ENCODE measurements around the gene FBXO21.
A peak's percentile ranks its signal among the peaks of the same experiment; 100 is the strongest.
"Not testable (repeated sequence)": the region's sequence is repeated elsewhere in the genome, so short reads cannot be mapped to it uniquely, and the experiment has no call there.

FBXO21 gene

DNA sequence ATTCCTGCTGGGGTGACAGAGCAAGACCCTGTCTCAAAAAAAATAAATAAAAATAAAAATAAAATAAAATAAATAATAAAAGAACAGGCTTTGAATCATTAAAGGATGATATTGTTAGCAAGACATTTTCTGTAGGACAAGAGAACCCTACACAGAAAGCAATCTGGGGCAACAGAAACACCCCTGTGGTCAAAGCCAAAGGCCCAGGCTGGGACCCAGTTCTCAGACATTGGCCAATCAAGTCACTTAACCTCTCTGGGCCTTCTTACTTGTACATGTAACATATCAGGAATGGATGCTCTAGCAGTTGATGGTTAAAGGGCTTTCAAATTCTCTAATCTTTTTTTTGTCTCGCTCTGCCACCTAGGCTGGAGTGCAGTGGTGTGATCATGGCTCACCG is 55.5 kb downstream of the FBXO21 start:
- no peak for DNase-seq (ENCODE audit: low read depth)

DNA sequence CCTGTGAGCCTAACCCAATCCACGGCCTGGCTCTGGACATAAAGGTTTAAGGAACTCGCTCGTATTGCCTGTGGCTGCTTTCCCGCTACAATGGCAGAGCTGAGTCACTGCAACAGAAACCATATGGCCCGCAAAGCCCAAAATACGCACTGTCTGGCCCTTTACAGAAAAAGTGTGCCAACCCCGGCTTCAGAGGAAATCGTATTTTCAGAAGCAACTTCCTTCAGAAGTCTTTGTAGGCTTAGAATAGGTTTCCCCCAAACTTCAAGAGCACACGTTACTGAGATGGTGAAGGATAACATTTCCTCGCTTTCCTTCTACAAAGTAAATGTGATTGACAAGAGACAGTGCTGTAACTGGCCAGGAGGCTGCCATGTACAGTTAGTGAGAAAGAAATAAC is 56.2 kb downstream of the FBXO21 start:
- peak; percentile 8 for DNase-seq (ENCODE audit: low read depth)

DNA sequence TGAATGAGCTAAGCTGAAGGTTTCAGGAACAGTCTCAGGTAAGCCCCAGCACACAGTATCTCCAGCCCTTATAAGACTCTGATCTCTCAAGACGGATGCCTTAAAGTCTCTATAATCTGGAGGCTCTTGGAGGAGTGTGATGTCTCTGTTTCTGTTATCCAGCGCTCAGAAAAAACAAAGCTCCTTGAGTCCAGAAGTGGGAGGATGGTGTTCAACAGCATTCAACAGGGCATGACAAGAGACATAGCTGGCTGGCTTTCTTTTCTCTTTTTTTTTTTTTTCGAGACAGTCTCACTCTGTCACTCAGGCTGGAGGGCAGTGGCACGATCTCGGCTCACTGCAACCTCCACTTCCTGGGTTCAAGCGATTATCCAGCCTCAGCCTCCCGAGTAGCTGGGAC is 59.5 kb downstream of the FBXO21 start:
- DNase-seq (ENCODE audit: low read depth) = no peak

DNA sequence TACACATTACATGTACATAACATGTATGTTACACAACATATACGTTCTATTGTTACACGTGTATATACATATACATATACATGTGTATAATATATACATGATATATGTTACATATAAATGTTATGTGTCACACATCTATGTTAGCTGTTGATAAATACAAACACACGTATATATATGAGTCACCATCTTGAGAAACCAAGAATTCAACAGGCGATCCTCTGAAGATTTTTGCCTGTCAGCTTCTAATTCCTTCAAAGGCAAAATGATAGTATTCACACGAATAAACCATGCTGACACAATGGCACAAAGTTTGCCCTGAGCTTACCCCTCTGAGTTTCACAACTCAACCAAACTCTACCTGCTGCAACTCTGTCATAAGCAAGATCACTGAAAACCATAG is 60.9 kb downstream of the FBXO21 start:
- no peak for DNase-seq (ENCODE audit: low read depth)

DNA sequence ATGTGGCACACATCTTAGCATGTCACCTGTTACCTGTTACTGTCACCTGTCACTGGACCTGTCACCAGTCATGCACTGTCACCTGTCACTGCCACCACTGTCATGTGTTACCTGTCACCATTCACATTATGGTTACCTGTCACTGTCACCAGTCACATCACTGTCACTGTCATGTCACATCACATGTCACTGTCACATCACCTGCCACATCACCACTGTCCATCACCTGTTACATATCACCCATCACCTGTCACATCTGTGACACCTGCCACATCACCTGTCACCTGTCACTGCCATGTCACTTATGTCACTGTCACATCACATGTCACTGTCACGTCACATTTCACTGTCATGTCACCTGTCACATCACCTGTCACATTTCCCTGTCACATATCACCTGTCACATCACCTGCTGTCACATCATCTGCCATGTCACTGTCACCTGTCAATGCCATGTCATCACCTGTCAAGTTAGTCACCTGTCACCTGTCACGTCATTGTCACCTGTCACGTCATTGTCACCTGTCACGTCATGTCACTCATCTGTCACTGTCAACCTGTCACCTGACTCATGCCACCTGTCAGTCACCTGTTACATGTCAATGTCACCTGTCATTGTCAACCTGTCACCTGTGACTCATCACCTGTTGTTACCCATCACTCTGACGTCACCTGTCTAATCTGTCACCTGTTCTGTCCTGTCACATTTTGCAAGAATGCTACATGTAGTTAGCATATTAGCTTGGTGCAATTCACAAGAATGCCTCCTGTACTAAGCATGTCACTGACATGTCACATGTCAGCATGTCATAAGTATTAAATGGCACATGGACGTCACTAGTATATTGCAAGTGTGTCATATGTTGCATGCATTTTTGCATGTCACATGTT is 62.1 kb downstream of the FBXO21 start:
- DNase-seq (ENCODE audit: low read depth) = no peak

DNA sequence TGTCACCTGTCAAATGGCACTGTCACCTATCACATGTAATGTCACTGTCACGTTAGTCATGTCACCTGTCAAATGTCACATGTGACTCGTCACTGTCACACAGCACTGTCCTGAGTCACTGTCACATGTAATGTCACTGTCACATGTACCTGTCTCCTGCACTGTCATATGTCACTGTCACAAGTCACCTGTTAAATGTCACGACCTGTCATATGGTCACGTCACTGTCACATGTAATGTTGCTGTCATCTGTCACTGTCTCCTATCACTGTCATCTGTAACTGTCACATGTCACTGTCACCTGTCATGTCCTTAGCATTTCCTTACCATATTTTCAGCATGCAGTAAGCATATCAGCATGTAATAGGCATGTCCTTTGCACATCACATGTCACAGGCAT is 63.9 kb downstream of the FBXO21 start:
- DNase-seq (ENCODE audit: low read depth) = no peak

DNA sequence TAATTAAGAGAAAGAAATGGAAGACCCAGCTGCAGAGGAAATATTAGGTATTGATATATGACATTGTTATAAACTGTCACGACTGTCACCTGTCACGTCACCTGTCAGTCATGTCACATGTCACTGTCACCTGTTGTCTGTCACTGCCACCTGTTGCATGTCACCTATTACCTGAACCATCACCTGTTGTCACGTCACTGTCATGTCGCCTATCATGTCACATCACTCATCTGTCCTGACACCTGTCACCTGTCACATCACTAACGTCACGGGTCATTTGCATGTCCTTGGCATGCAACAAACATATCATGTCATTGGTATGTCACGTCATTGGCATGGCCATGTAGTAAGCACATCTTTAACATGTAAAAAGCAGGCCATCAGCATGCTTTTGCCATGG is 64.5 kb downstream of the FBXO21 start:
- no peak for DNase-seq (ENCODE audit: low read depth)

DNA sequence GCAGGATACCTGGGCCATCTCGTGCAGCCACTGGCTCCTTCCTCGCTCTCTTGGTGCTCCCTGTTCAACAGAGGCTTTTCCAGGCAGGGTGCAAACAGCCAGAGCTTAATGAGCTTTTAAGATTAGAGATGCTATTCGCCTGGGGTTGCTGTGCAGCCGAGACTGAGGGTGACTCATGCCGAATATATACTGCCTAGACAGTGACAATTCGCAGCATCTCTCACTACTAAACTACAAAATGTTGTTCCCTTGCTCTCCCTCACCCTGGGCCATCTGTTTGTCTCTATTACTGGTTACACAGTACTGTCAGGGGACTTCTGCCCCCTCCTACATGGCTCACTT is 65.0 kb downstream of the FBXO21 start:
- no peak for DNase-seq (ENCODE audit: low read depth)

DNA sequence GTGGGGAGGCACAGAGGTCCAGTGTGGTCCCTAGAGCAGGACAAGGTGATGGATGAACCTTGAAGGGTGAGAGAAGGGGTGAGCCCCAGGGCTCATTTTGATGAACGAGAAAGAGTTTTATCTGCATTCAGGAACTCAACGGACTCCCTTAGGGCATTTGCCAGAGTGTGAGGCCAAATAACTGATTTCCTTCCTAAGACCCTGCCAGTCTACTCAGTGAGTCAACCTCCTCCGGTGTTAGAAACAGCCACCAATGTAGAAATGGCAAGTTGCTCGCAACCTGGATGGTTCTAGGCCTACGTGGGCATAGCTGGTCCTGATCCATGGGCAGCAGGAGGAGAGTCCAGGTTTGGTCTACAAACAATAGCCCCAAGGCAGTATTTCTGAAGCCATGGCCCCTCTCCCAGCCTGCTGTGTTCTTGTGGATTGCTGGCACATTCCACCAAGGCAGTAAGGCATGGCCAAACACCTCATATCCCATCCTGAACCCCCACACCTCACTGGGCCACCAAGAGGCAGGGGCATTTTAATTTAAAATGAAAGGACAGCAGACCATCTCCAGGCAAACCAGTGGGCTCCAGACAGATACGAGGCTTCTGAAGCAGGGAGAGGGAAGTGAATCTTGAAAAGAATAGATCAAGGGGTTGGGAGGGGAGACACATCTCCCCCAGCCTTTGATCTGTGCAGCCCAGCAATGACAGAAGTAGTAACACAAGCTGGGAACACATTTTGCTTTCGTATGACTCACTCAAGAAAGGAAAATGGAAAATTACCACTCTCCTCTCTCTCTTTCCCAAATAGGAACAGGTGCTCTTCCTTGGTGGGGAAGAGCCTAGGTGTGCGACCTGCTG is 65.6 kb downstream of the FBXO21 start:
- no peak for DNase-seq (ENCODE audit: low read depth)

DNA sequence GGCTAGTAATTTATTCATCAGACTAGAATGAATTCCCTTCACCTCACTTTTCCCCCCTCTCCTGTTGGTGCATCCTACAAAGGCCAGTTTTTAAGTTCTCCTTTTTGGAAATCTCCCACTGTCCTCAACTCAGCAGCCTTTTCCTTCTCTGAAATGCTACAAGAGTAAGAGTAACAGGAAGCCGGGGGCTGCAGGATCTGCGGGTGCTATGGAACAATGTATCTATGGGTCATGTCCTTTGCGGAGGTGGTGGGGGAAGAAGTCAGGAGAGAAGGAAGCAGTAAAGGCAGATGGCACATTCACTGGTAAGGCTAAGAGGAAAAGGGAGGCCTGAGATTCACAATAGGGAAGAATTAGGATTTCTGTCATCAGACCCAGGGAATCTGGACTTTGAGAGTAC is 68.8 kb downstream of the FBXO21 start:
- DNase-seq (ENCODE audit: low read depth) = no peak

DNA sequence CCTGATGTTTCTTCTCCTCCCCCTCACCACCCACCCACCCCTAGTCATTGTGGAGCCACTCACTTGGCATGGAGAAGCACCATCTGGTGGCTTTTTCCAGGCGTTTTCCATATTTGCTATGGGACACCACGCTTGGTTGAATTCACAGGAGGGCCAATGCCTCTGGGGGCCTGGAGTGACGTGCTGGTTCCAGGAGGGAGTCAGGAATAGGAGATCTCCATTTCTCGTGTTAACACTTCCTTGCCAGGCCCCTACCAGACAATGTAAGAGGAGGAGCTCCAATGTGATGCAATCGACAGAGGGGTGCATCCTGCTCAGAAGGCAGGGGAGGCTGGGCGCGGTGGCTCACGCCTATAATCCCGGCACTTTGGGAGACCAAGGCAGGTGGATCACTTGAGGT is 69.5 kb downstream of the FBXO21 start:
- no peak for DNase-seq (ENCODE audit: low read depth)

DNA sequence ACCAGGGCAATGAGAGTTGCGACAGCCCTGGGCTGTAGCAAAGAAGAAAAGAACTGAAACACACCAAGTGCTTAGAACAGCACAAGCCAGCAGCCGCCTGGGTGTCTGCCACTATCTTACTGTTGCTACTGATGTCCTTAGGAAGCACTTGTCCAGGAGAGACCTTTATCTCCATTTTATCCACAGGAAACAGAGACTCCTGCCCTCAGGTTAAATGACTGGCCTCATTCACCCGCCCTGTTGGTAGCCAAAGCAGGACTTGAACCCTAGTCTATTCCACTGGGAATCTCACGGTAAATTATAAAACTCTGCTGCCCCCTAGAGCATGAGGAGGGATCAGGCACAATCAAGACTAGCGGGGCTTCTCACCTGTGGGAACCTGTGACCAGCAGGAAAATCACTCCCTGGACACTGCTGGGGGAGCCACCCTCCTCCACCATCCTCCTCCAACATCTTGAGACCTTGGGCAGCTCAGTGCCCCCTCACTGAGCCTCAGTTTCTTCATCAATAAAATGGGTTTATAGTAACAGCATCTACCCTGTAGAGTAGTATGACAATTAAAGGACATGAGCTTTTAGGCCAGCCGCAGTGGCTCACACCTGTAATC is 70.6 kb downstream of the FBXO21 start:
- no peak for DNase-seq (ENCODE audit: low read depth)

DNA sequence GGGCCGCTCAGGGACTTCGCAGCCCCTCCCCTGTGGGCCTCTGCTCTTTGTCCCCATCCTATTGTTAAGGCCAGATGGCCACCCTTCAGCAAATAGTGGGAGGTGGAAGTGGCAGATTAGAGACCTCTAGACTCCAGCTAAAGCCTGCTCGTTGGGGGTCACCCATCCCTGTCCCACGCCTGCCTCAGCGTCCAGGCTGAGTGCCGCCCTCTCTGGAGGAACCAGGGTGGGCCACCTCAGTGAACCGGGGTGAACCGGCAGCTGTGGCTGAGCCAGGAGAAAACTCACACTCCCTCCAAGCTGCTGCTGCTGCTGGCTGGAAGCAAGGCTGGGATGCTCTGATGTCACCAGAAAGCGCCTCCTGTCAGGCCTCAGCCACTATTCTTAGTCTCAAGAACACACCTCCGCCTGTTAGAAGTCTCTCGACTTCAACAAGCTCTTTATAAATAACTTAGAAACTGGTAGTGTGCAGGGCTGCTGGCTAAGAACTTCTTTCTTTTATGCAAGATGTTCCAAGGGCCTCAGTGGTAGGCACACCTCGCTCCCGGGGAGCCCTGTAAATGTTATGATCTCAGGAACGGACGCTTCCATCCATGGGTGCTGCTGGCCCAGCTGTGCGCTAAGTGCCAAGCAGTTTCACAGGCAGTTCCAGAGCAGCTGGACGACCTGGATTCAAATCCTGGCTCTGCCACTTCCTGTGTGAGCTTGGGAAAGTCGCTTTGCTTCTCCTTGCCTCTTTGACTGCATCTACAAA is 71.3 kb downstream of the FBXO21 start:
- no peak for DNase-seq (ENCODE audit: low read depth)

DNA sequence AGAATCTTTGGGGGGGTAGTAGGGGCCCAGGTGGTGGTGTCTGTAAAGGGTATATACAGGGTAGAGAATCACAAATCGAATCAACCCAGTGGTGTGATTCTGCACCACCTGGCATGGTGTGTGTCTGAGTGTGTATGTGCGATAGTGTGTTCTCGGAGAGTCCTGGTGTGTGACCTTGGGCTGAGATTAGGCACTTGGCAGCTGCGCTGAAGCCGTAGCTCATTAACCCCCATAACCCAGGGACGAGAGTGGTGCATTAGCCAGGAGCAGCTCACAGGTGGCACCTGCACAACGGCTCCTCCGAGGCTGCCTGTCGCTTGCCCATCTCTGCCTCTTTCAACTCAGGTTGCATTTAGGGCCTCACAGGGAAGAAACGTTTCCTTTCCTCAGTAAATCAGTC is 75.5 kb downstream of the FBXO21 start:
- no peak for DNase-seq (ENCODE audit: low read depth)

DNA sequence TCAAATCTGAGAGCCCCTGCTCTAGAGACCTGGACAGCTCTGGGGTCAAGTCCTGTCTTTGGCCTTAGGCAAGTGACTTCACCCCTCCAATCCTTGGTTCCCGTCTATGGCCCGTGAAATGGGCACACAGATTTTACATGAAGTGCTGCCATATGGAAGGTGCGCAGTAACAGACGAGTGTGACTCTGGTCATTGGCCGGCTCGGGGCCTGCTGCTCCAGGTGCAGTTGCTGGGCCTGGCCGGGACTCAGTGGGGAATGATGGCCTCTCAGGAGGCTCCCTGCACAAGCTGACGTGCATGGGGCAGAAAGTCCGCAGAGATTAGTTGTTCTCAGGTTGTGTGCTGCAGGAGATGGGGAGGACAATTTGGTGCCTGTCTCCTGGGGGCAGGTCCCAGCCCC is 77.0 kb downstream of the FBXO21 start:
- no peak for DNase-seq (ENCODE audit: low read depth)

DNA sequence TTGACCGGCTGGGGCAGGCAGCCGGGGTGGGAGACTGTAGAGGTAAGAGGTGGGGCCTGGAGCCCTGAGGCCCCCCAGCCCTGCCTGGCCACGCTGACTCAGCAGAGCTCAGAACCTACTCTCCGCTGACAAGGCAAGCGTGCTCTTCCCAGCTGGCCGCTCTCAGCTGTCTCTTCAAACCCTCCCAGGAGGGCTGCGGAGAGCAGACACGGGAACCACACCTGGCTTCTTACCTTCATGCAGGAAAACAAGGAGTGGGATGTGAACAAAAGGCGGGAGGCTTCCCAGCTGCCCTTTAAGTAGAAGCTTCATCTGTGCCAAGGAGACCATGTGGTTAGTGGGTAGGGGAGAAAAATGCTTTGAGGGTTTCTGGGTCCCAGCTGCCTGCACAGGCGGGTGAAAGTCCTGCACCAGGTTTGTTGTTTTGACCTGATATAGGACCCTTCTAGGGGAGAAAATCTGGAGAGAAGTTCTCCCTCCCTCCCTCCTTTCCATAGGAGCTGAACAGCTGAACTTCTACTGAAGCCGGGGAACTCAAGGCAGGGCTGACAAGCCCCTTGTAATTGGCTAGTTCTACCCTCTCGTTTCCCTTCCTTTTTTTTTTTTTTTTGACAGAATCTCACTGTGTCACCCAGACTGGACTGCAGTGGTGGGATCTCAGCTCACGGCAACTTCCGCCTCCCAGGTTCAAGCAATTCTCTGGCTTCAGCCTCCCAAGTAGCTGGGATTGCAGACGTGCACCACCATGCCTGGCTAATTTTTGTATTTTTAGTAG is 78.3 kb downstream of the FBXO21 start:
- DNase-seq (ENCODE audit: low read depth) = no peak

DNA sequence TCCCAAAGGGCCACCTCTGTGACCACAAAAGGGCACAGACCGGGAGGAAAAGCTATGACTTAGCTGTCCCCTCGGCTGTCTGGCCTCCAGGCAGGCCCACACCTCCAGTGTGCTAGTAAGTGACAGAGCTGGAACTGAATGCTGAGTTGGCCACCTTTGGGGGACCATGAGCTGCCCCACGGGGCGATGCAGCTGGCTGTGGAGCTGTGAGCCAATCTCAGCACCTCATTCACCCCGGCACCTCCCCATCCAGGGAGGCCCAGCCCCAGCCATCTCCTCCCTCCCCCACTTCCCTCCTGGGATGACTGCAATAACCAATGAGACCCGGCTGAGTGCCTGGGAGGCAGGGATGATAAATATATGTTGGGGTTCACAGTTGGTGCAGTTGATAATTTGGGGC is 78.9 kb downstream of the FBXO21 start:
- no peak for DNase-seq (ENCODE audit: low read depth)

DNA sequence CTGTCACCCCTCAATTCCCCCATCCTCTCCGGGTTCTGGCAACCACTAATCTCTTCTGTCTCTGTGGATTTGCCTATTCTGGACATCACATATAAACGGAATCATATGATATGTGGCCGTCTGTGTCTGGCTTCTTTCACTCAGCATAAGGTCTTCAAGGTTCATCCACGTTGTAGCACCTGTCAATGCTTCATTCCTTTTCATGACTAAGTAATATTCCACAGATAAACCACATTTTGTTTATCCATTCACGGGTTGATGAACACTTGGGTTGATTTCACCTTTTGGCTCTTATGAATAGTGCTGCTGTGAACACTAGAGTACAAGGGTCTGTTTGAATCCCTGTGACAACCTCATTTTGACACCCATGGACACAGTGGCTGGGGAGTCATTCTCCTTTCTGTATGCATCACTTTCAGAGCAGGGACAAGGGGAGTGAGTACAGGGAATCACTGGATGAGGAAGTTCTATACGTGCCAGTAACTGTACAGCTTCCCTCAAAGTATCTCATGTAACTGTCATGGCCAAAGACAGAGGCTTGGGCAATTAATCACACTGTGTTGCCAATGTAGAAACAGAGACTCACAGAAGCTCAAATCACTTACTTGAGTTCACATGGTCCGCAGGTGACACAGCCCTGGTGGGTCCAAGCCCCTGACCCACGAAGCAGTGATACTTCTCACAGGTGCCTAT is 80.2 kb downstream of the FBXO21 start:
- no peak for DNase-seq (ENCODE audit: low read depth)

DNA sequence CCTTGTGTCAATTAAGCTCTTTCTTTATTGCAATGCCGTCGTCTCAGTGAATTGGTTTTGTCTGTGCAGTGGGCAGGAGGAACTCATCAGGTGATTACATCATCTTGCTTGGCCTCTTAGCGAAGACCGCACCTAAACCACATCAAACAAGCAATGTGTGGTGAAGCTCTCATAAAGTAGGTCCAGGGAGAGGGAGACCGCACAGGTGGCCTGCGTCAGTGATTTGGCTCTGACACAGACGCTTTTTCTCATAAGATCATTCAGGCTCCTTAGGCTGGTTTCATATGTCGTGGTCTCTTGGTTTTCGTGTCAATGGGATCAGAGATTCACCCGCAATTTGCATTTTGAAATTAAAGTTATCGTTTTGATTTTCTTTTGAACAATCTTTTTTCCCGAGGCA is 84.4 kb downstream of the FBXO21 start:
- DNase-seq (ENCODE audit: low read depth) = no peak

DNA sequence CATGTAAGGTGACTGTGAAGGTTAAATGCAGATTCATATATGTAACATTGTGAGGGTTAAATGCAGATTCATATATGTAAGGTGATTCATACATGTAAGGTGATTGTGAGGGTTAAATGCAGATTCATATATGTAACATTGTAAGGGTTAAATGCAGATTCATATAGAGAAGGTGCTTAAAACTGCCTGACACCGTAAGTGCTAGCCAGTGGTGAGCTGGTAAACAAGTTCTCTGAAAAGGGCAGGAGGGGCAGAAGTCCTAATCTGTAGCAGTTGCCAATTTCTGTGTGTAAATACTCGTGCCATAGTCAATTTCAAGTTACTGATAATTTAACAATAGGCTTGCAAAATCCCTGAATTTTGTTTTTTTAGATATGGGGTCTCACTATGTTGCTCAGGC is 86.3 kb downstream of the FBXO21 start:
- not testable (repeated sequence) for DNase-seq (ENCODE audit: low read depth)

DNA sequence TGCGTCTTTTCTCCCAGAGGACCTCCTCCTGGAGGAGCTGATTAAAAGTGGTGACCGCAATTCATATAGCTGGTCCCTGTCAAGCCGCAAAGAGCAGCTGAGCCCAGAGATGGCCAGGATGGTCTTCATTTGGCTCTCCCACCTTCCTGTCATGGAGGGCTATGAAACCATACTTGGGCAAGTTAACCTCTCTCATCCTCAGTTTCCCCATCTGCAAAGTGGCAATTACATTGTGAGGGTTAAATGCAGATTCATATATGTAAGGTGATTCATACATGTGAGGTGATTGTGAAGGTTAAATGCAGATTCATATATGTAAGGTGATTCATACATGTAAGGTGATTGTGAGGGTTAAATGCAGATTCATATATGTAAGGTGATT is 87.5 kb downstream of the FBXO21 start:
- no peak for DNase-seq (ENCODE audit: low read depth)
